Activated naive CD4-positive, alpha-beta T cell (primary cell): ENCODE results near the gene TP73.

Experiments
- DNase-seq, 4 experiments: peaks; one replicate each; lab custom pipeline; 2025; lab: John Stamatoyannopoulos, UW

The TP73 gene

DNA sequence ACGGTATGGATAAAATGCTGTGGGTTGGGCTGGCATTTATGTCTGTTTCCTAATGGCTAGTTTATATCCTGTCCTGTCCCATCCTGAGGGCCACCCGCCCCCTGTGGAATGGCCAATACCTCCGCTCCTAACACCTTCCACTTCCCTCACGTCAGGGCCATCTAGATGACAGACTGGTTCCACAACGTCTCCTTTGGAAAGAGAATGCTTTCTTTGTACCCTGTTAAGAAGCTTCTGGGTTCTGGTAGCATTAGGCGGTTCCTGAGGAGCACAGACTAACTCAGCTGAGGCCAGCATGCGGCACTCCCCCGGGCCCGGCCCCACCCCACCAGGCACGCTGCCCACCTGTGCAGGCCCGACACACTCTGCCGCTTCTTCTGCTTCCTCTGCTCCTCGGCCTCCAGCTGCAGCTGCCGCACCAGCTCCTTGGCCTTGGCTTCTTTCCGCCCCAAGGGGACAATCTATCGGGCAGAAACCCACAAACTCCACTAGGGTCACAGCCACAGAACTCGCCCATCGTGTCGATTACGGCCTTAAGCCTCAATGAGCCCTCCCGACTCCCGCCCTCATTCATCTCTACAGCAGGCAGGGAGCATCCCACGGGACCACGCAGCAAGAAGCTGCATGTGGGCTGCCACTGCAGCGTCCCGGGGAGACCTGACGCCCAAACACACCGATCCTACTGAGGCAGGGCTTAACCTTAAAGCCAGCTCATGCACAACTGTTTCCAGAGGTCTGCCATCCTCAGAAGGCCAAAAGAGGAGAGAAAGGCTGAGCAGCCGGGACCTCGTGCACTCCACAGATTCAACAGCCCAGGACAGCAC lies 131.5 kb downstream of the TP73 start:
- no peak for DNase-seq

DNA sequence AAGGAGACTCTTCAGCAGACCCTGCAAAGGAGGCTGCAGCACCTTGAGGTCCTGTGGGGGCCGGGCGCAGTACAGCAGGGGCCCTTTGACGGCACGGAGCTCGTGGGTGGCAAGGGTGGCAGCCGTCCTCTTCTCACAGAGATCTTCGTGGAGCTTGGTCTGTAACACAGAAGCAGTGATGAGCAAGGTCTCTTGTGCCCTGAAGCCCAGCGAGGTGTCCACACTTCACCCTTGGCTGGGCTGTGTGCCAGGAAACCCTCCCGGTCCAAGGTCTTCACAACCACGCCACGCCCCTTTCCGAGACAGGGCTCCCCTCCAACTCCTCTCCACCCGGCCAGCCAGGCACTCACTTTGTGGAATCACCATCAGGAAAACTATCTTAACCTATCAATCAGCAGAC lies 132.7 kb downstream of the TP73 start:
- no peak for DNase-seq

DNA sequence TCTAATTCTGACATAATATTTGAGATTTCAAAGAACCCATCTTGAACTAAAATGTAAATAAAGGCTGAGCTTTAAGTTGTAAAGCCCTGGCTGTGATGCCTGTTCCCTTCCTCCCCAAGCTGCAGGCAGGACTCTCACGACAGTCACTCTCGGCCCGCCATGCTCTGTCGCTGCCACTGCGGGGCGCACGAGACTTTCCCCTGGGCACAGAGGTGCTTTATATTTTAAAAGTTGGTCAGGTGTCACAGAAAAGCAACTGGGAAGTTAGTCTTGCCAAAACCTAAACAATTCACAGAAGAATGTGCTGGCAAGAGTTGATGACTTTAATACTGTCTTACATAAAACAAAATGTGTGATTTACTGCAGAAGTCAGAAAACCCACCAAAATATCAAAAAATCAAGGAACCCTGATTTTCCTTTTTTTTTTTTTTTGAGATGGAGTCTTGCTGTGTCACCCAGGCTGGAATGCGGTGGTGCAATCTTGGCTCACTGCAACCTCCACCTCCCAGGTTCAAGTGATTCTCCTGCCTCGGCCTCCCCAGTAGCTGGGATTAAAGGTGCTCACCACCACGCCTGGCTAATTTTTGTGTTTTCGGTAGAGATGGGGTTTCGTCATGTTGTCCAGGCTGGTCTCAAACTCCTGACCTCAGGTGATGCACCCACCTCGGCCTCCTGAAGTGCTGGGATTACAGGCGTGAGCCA lies 133.3 kb downstream of the TP73 start:
- DNase-seq = no peak
